Measurements from ENCODE around the gene PLPPR3. TPM values are rescaled to one million over a fixed set of nuclear protein-coding genes. Genes with fewer than 3 reads are reported as not detected.

The PLPPR3 gene
- total RNA-seq, 2 experiments from 2014 or later, result not detected

DNA sequence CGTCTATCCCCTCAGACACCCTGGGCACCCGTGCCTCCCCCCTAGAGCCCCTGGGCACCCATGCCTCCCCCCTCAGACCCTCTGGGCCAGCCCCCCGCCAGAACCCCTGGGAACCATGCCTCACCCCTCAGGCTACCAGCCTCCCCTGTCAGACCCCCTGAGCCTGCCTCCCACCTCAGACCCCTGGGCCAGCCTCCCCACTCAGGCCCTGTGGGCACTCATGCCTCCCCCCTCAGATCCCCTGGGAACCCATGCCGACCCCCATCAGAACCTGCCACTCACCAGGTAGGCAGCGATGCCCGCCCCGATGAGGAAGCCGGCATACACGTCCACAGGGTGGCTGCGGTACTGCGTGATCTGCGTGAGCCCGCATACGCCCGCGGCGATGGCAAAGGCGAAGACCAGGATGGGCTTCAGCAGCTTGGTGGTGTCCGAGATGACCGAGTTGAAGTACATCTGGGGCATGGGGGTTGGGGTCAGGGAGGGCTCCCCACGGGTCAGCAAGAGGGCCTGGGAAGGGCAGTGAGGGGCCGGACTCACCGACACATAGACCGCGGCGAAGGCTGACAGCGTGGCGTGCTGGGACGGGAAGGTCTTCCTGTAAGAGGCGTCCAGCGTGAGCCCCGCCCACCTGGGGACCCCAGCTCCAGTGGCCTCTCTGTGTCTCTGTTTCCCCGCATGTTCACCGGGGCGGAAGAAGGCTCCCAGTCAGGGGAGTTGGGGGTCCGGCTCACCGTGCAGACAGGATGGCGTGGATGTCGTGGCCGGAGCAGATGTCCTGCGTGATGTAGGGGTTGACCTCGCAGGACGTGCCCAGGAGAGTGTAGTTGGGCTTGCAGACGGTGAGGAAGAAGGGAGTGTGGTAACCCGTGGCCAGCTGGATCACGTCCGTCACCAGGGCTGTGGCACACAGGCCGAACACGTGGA, 7.3 kb downstream of the PLPPR3 start:
- H3K4me3 Mint-ChIP-seq, result no peak overlapping the region
- H3K27ac Mint-ChIP-seq, result no peak overlapping the region
- H3K27me3 Mint-ChIP-seq, result no peaks in the 10 kb centered on the region
- ATAC-seq, result peak; percentile 3
- CTCF ChIA-PET, result no interaction called here
- no peak for DNase-seq
- no peaks in the 10 kb centered on the region for H3K9me3 Mint-ChIP-seq (ENCODE audit: low read depth)
- no peaks in the 10 kb centered on the region for H3K4me1 Mint-ChIP-seq
- H3K36me3 Mint-ChIP-seq, result peaks cover 40% of the 10 kb centered on the region

DNA sequence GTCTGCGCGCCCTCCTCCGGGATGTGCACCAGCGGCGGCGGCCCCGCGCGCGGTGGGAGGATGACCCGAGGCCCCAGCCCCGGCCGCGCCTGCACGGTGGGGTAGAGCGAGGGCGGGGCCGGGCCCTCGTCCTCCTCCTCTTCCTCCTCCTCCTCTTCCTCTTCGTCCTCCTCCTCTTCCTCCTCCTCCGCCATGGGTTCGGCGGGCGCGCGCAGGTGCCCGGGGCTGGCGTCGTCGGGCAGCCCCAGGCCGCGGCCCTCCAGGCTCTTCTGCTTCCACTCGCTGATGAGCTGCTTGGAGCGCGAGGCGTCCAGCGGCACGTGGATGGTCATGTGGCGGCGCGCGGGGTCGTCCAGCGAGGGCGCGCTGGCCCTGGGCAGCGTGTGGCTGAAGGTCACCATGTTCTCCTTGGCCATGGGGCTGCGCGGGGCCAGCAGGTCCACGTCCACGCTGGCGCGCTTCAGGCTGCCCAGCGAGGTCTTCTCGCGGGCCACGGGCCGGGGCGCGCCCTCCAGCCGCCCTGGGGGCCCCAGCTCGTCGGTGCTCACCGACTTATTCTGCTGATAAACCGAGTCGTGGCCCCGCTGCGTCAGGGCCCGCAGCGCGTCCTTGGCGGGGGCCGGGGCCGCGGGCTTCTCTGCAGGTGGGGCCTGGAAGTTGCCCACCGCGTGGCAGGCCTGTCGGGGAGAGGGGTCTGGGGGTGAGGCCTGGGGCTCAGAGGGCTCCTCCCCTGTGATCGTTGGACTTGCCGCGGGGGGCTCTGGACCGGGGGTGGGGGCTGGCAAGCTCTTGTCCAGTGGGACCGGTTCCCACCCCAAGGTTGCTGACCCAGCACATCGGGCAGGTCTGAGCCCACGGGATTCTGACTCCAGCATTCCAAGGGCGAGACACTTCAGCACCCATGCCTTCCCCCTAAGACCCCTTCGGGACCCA, 8.3 kb downstream of the PLPPR3 start:
- H3K27me3 Mint-ChIP-seq, result no peaks in the 10 kb centered on the region
- DNase-seq (no peak), ATAC-seq (no peak)
- no peak overlapping the region for H3K27ac Mint-ChIP-seq
- H3K36me3 Mint-ChIP-seq, result peaks cover 42% of the 10 kb centered on the region
- CTCF ChIA-PET, result no interaction called here
- H3K4me1 Mint-ChIP-seq, result no peaks in the 10 kb centered on the region
- no peak overlapping the region for H3K4me3 Mint-ChIP-seq
- H3K9me3 Mint-ChIP-seq (ENCODE audit: low read depth), result no peaks in the 10 kb centered on the region

DNA sequence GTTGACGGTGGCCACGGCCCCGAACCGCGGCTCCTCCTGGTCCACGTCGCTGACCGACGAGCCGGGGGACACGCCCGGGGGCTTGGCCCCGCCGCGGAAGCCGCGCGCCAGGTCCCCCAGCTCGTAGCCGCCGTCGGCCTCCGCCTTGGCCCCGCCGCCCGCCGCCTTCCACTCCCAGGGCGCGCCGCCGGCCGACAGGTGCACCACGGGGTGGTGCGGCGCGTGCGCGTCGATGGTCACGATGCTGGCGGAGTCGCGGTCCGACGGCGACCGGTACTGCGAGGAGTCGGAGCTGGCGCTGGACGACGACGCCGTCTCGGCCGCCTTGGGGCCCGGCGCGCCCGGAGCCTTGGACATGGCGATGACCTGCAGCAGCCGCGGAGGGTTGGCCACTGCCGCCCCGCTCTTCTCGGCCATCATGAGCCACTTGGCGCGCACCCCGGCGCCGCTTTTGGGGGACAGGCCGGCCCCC, 9.0 kb downstream of the PLPPR3 start:
- Mint-ChIP-seq H3K9me3 (ENCODE audit: low read depth) (no peaks in the 10 kb centered on the region), H3K36me3 (peaks cover 45% of the 10 kb centered on the region), H3K27ac (no peak overlapping the region), H3K27me3 (no peaks in the 10 kb centered on the region), H3K4me3 (no peak overlapping the region), H3K4me1 (peaks cover 1% of the 10 kb centered on the region)
- no peak for ATAC-seq
- DNase-seq, result no peak
- CTCF ChIA-PET, result no interaction called here

GRCh38 chr19:812049-812746, 9.6 kb downstream of the PLPPR3 start:
- ATAC-seq (no peak), DNase-seq (no peak)
- Mint-ChIP-seq H3K4me1 (peaks cover 7% of the 10 kb centered on the region), H3K27ac (no peak overlapping the region), H3K36me3 (peaks cover 50% of the 10 kb centered on the region), H3K27me3 (no peaks in the 10 kb centered on the region), H3K9me3 (ENCODE audit: low read depth) (no peaks in the 10 kb centered on the region), H3K4me3 (no peak overlapping the region)
- CTCF ChIA-PET, result no interaction called here

DNA sequence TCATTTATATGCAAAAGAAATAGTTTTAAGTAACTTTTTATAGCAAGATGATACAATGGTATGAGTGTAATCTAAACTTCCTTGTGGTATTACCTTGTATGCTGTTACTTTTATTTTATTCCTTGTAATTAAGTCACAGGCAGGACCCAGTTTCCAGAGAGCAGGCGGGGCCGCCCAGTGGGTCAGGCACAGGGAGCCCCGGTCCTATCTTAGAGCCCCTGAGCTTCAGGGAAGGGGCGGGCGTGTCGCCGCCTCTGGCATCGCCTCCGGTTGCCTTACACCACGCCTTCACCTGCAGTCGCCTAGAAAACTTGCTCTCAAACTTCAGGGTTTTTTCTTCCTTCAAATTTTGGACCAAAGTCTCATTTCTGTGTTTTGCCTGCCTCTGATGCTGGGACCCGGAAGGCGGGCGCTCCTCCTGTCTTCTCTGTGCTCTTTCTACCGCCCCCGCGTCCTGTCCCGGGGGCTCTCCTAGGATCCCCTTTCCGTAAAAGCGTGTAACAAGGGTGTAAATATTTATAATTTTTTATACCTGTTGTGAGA, 10.2 kb downstream of the PLPPR3 start:
- no peaks in the 10 kb centered on the region for H3K9me3 Mint-ChIP-seq (ENCODE audit: low read depth)
- H3K4me1 Mint-ChIP-seq, result peaks cover 8% of the 10 kb centered on the region
- DNase-seq (no peak), ATAC-seq (no peak)
- CTCF ChIA-PET, result no interaction called here
- no peak overlapping the region for H3K27ac Mint-ChIP-seq
- peaks cover 54% of the 10 kb centered on the region for H3K36me3 Mint-ChIP-seq
- H3K27me3 Mint-ChIP-seq, result no peaks in the 10 kb centered on the region
- no peak overlapping the region for H3K4me3 Mint-ChIP-seq

- H3K27me3 Mint-ChIP-seq, result no peaks in the 10 kb centered on the region
- ATAC-seq (peak; percentile 4), DNase-seq (no peak)
- peaks cover 51% of the 10 kb centered on the region for H3K36me3 Mint-ChIP-seq
- no peaks in the 10 kb centered on the region for H3K9me3 Mint-ChIP-seq (ENCODE audit: low read depth)
- H3K4me3 Mint-ChIP-seq, result no peak overlapping the region
- no peak overlapping the region for H3K27ac Mint-ChIP-seq
- H3K4me1 Mint-ChIP-seq, result peaks cover 8% of the 10 kb centered on the region
- CTCF ChIA-PET, result no interaction called here
Observed at GRCh38 chr19:810883-811489, 10.8 kb downstream of the PLPPR3 start.

GRCh38 chr19:810077-810855, 11.5 kb downstream of the PLPPR3 start:
- no peak overlapping the region for H3K27ac Mint-ChIP-seq
- H3K36me3 Mint-ChIP-seq, result peaks cover 48% of the 10 kb centered on the region
- no peak for DNase-seq
- H3K4me1 Mint-ChIP-seq, result peaks cover 10% of the 10 kb centered on the region
- H3K4me3 Mint-ChIP-seq, result no peak overlapping the region
- CTCF ChIA-PET, result no interaction called here
- no peaks in the 10 kb centered on the region for H3K27me3 Mint-ChIP-seq
- H3K9me3 Mint-ChIP-seq (ENCODE audit: low read depth), result no peaks in the 10 kb centered on the region
- no peak for ATAC-seq

DNA sequence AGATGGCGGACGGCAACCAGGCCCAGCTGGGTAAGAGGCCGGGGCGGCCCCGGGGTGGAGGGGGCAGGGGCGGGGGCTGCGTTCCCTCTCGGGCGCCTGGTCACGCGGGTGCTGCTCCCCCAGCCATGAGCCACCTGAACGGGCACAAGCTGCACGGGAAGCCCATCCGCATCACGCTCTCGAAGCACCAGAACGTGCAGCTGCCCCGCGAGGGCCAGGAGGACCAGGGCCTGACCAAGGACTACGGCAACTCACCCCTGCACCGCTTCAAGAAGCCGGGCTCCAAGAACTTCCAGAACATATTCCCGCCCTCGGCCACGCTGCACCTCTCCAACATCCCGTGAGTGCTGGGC, 13.4 kb downstream of the PLPPR3 start:
- no peak for DNase-seq
- H3K27me3 Mint-ChIP-seq, result no peaks in the 10 kb centered on the region
- no peak overlapping the region for H3K4me3 Mint-ChIP-seq
- H3K9me3 Mint-ChIP-seq (ENCODE audit: low read depth), result no peaks in the 10 kb centered on the region
- peaks cover 15% of the 10 kb centered on the region for H3K4me1 Mint-ChIP-seq
- H3K36me3 Mint-ChIP-seq, result peaks cover 53% of the 10 kb centered on the region
- no peak overlapping the region for H3K27ac Mint-ChIP-seq
- no peak for ATAC-seq
- CTCF ChIA-PET, result no interaction called here

GRCh38 chr19:807627-808422, 13.9 kb downstream of the PLPPR3 start:
- Mint-ChIP-seq H3K27me3 (no peaks in the 10 kb centered on the region), H3K27ac (peak overlapping the region; percentile 51), H3K36me3 (peaks cover 53% of the 10 kb centered on the region), H3K4me1 (peaks cover 19% of the 10 kb centered on the region), H3K4me3 (no peak overlapping the region), H3K9me3 (ENCODE audit: low read depth) (no peaks in the 10 kb centered on the region)
- no peak for DNase-seq
- CTCF ChIA-PET, result no interaction called here
- no peak for ATAC-seq

DNA sequence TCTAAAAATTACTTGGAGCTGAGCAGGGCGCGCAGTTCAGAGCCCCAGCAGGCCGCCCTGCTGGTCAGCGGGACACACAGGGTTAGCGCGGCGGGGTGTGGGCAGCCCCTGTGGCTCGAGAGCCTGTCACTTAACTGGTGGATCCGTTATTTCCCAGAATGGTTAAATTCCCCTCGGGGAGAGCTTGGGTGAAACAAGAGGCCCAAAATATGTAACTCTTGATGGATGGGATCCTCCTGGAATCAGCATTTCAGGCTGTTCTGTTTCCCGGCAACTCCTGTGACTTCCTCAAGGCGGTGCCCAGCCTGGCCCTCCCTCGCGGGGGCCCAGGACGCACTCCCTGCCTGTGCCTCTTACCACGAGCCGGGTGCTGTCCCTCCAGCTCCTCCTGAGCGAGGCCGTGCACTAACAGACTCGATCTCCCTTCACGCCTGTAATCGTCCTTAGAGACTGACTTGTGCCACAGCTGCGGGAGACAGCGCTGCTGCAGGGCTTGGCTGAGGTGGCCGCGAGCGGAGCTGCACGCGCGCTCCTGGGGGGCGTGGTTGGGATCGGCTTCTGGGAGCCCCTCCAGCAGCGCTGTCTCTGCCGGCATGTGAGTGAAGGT, 14.8 kb downstream of the PLPPR3 start:
- H3K27ac Mint-ChIP-seq, result no peak overlapping the region
- ATAC-seq, result no peak
- no peak overlapping the region for H3K4me3 Mint-ChIP-seq
- no peaks in the 10 kb centered on the region for H3K9me3 Mint-ChIP-seq (ENCODE audit: low read depth)
- CTCF ChIA-PET, result no interaction called here
- peaks cover 27% of the 10 kb centered on the region for H3K4me1 Mint-ChIP-seq
- H3K36me3 Mint-ChIP-seq, result peaks cover 56% of the 10 kb centered on the region
- no peak for DNase-seq
- H3K27me3 Mint-ChIP-seq, result no peaks in the 10 kb centered on the region

DNA sequence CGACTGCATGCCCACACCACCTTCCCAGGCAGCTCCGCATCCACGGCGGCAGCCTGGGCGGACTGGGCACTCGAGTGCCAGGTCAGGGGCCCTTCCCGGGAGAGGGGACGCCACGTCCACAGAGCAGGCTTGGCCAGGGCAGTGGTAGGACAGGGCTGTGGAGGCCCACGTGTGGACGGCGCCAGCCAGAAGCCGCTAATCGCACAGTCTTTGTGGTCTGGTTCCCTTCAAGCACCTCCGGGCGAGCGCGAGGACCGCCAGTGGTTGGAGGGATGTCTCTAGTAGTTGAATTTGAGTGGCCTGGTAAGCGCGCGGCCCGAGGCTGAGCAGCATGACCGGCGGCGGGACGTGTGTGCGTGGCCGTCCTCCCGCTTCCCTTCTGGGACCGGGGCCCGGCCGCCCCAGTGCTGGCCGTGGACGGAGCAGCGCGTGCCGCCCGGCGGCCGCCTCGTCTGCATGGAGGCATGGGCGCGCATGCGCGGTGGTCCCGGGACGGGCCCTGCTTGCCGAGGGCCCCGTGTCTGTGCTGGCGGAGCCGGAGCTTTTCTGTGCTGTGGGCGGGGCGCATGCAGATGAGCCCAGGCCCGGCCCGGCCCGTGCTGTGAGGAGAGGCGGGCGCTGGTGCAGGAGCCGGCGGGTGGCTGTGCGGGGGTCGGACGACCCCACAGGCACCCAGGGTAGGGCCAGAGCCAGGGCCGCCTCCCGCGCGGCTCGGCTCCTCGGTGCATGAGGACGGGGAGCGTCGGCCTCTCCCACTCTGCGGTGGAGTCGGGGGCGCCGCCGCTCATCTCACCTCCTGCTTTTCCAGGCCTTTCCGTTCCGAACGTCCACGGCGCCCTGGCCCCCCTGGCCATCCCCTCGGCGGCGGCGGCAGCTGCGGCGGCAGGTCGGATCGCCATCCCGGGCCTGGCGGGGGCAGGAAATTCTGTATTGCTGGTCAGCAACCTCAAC, 15.9 kb downstream of the PLPPR3 start:
- Mint-ChIP-seq H3K27ac (no peak overlapping the region), H3K27me3 (no peaks in the 10 kb centered on the region), H3K9me3 (ENCODE audit: low read depth) (no peaks in the 10 kb centered on the region), H3K4me3 (no peak overlapping the region), H3K36me3 (peaks cover 52% of the 10 kb centered on the region), H3K4me1 (peaks cover 37% of the 10 kb centered on the region)
- DNase-seq (no peak), ATAC-seq (no peak)
- CTCF ChIA-PET, result no interaction called here
